ENCODE measurements around the gene RAE1. TPM values are rescaled to one million over a fixed set of nuclear protein-coding genes. Genes with fewer than 3 reads are reported as not detected.

The RAE1 gene
- total RNA-seq, 1 experiment from 2014 or later = 31.3 TPM

- TF ChIP-seq, protein P1, sequence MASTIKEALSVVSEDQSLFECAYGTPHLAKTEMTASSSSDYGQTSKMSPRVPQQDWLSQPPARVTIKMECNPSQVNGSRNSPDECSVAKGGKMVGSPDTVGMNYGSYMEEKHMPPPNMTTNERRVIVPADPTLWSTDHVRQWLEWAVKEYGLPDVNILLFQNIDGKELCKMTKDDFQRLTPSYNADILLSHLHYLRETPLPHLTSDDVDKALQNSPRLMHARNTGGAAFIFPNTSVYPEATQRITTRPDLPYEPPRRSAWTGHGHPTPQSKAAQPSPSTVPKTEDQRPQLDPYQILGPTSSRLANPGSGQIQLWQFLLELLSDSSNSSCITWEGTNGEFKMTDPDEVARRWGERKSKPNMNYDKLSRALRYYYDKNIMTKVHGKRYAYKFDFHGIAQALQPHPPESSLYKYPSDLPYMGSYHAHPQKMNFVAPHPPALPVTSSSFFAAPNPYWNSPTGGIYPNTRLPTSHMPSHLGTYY (CRISPR knock-in tag; IDR thresholded peaks at IDR 0.05) = no peak
- TF ChIP-seq ESRRA (CRISPR knock-in tag; IDR thresholded peaks at IDR 0.05; ENCODE audit: borderline replicate concordance) (no peak), ZNF263 (CRISPR knock-in tag; IDR thresholded peaks at IDR 0.05; ENCODE audit: low read depth) (no peak), FOXP4 (CRISPR knock-in tag; IDR thresholded peaks at IDR 0.05) (no peak), CREB1 (CRISPR knock-in tag; IDR thresholded peaks at IDR 0.05) (no peak), SP1 (CRISPR knock-in tag; conservative IDR thresholded peaks at IDR 0.05) (no peak)
Measured at GRCh38 chr20:57386762-57387161, 35.7 kb downstream of the RAE1 start (continued).

DNA sequence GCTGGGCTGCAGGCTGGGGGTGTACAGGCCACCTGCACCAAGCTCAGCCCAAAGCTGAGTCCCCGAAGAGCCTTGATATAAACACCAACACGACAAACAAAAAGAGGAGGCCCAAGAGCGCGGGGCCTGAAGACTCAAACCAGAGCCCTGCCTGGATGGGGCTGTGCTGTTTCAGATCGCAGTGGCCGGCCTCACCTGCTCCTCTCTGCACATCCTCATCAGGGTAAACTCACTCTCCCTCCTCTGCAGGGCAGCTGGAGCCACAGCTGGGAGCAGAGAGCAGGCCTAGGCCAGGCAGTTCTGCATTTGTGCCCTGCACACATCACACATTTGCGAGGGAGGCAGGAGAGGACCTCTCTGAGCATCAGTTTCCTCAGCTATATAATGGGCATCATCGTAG is 36.4 kb downstream of the RAE1 start:
- POLR2A ChIA-PET = no interaction called here
- Mint-ChIP-seq H3K27me3 (ENCODE audit: low read depth) (no peaks in the 10 kb centered on the region), H3K4me1 (peaks cover 16% of the 10 kb centered on the region), H3K27ac (no peak overlapping the region), H3K36me3 (peaks cover 3% of the 10 kb centered on the region; the same call in 1 of the 2 replicates), H3K4me3 (no peak overlapping the region), H3K9me3 (no peaks in the 10 kb centered on the region)
- CTCF ChIA-PET = no interaction called here
- DNase-seq (ENCODE audit: low spot score) = no peak
- no peak for ATAC-seq
- TF ChIP-seq ARID4B (CRISPR knock-in tag; IDR thresholded peaks at IDR 0.05; ENCODE audit: borderline replicate concordance) (no peak), KAT7 (CRISPR knock-in tag; IDR thresholded peaks at IDR 0.05; ENCODE audit: borderline replicate concordance) (no peak), CTCF (IDR thresholded peaks at IDR 0.05) (no peak), NFYB (CRISPR knock-in tag; conservative IDR thresholded peaks at IDR 0.05; ENCODE audit: low read depth) (no peak), AR (CRISPR knock-in tag; IDR thresholded peaks at IDR 0.05) (no peak), MXD4 (CRISPR knock-in tag; IDR thresholded peaks at IDR 0.05; ENCODE audit: borderline replicate concordance) (no peak), ZNF317 (CRISPR knock-in tag; IDR thresholded peaks at IDR 0.05; ENCODE audit: borderline replicate concordance, low read depth) (no peak), ZMAT4 (CRISPR knock-in tag; IDR thresholded peaks at IDR 0.05) (no peak), PRRX2 (CRISPR knock-in tag; IDR thresholded peaks at IDR 0.05) (no peak), MYBL2 (CRISPR knock-in tag; IDR thresholded peaks at IDR 0.05) (no peak), ZNF219 (CRISPR knock-in tag; IDR thresholded peaks at IDR 0.05; ENCODE audit: borderline replicate concordance) (no peak), NR2C2 (CRISPR knock-in tag; IDR thresholded peaks at IDR 0.05) (no peak), EMX1 (CRISPR knock-in tag; IDR thresholded peaks at IDR 0.05) (no peak)
- TF ChIP-seq, protein P2, sequence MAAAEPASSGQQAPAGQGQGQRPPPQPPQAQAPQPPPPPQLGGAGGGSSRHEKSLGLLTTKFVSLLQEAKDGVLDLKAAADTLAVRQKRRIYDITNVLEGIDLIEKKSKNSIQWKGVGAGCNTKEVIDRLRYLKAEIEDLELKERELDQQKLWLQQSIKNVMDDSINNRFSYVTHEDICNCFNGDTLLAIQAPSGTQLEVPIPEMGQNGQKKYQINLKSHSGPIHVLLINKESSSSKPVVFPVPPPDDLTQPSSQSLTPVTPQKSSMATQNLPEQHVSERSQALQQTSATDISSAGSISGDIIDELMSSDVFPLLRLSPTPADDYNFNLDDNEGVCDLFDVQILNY (CRISPR knock-in tag; IDR thresholded peaks at IDR 0.05) = no peak
- TF ChIP-seq, protein P3, sequence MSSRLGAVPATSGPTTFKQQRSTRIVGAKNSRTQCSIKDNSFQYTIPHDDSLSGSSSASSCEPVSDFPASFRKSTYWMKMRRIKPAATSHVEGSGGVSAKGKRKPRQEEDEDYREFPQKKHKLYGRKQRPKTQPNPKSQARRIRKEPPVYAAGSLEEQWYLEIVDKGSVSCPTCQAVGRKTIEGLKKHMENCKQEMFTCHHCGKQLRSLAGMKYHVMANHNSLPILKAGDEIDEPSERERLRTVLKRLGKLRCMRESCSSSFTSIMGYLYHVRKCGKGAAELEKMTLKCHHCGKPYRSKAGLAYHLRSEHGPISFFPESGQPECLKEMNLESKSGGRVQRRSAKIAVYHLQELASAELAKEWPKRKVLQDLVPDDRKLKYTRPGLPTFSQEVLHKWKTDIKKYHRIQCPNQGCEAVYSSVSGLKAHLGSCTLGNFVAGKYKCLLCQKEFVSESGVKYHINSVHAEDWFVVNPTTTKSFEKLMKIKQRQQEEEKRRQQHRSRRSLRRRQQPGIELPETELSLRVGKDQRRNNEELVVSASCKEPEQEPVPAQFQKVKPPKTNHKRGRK (CRISPR knock-in tag; IDR thresholded peaks at IDR 0.05; ENCODE audit: borderline replicate concordance) = no peak

All from WTC11 (cell line).